ENCODE data around the gene AP1M1.

DNA sequence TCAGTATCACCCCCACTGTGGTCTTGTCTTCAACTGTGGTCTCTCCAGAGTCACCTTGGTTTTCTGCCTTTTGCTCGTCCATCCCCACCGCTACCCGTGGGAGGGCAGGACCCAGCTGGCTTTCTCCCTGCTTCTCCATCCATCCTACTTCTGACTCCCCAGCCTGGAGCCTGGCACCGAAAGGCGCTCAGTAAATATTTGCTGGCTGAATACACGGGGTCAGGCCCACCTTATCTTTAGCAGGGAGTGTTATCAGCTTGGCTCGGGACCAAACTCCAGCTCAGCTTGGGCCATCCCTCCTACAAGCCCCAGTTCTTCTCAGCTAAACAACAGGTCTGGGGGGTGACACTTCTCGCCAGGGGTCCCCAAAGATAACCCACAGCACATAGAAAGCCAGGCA lies 64.9 kb downstream of the AP1M1 start:
- TF ChIP-seq, protein P1, sequence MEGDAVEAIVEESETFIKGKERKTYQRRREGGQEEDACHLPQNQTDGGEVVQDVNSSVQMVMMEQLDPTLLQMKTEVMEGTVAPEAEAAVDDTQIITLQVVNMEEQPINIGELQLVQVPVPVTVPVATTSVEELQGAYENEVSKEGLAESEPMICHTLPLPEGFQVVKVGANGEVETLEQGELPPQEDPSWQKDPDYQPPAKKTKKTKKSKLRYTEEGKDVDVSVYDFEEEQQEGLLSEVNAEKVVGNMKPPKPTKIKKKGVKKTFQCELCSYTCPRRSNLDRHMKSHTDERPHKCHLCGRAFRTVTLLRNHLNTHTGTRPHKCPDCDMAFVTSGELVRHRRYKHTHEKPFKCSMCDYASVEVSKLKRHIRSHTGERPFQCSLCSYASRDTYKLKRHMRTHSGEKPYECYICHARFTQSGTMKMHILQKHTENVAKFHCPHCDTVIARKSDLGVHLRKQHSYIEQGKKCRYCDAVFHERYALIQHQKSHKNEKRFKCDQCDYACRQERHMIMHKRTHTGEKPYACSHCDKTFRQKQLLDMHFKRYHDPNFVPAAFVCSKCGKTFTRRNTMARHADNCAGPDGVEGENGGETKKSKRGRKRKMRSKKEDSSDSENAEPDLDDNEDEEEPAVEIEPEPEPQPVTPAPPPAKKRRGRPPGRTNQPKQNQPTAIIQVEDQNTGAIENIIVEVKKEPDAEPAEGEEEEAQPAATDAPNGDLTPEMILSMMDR (IDR thresholded peaks at IDR 0.05; ENCODE audit: insufficient read depth, low read length) = no peak
- TF ChIP-seq, protein P2, sequence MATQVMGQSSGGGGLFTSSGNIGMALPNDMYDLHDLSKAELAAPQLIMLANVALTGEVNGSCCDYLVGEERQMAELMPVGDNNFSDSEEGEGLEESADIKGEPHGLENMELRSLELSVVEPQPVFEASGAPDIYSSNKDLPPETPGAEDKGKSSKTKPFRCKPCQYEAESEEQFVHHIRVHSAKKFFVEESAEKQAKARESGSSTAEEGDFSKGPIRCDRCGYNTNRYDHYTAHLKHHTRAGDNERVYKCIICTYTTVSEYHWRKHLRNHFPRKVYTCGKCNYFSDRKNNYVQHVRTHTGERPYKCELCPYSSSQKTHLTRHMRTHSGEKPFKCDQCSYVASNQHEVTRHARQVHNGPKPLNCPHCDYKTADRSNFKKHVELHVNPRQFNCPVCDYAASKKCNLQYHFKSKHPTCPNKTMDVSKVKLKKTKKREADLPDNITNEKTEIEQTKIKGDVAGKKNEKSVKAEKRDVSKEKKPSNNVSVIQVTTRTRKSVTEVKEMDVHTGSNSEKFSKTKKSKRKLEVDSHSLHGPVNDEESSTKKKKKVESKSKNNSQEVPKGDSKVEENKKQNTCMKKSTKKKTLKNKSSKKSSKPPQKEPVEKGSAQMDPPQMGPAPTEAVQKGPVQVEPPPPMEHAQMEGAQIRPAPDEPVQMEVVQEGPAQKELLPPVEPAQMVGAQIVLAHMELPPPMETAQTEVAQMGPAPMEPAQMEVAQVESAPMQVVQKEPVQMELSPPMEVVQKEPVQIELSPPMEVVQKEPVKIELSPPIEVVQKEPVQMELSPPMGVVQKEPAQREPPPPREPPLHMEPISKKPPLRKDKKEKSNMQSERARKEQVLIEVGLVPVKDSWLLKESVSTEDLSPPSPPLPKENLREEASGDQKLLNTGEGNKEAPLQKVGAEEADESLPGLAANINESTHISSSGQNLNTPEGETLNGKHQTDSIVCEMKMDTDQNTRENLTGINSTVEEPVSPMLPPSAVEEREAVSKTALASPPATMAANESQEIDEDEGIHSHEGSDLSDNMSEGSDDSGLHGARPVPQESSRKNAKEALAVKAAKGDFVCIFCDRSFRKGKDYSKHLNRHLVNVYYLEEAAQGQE (IDR thresholded peaks at IDR 0.05; ENCODE audit: insufficient replicate concordance, low read depth) = no peak
- no peak for TF ChIP-seq POLR2AphosphoS5 (IDR thresholded peaks at IDR 0.05; ENCODE audit: low read depth)
- TF ChIP-seq GABPA (IDR thresholded peaks at IDR 0.05; ENCODE audit: low read depth) = no peak
- no peak for TF ChIP-seq SPI1 (IDR thresholded peaks at IDR 0.05; ENCODE audit: borderline replicate concordance, low read depth)
